Nephron (organoid): ENCODE results near the gene EPB41L3.
A peak's percentile ranks its signal among the peaks of the same experiment; 100 is the strongest.
"Not testable (repeated sequence)": the region's sequence is repeated elsewhere in the genome, so short reads cannot be mapped to it uniquely, and the experiment has no call there.

ENCODE experiments used
- H3K27ac Mint-ChIP-seq, 3 experiments: 2 replicates each; pipeline ENCODE4 v1.8.0; 2020; ENCODE audit warnings: mixed read lengths in 3 of 3, mild to moderate bottlenecking in 2 of 3, moderate library complexity in 1 of 3
- H3K27me3 Mint-ChIP-seq: 2 replicates; pipeline ENCODE4 v1.8.0; 2021; ENCODE audit warnings: low read depth, mild to moderate bottlenecking, moderate library complexity, mixed read lengths
- H3K36me3 Mint-ChIP-seq: 2 replicates; pipeline ENCODE4 v1.8.0; 2020; ENCODE audit warnings: low read depth, mixed read lengths
- H3K4me1 Mint-ChIP-seq: 2 replicates; pipeline ENCODE4 v1.8.0; 2020; ENCODE audit warnings: mixed read lengths
- H3K4me3 Mint-ChIP-seq, 3 experiments: 2 replicates each; pipeline ENCODE4 v1.8.0; 2020; ENCODE audit warnings: mild to moderate bottlenecking in 3 of 3, mixed read lengths in 3 of 3, moderate library complexity in 2 of 3
- H3K9me3 Mint-ChIP-seq: 2 replicates; pipeline ENCODE4 v1.8.0; 2020; ENCODE audit warnings: mixed read lengths
- TF ChIP-seq, protein P1 (sequence below), 3 experiments: fragments of 200-600 bp; sonication (generic); IDR thresholded peaks; one replicate each; pipeline ENCODE4 v1.5.0; 2021; ENCODE audit warnings: antibody characterized with exemption in 3 of 3; ENCODE audit not compliant: unreplicated experiment in 3 of 3

Gene EPB41L3

DNA sequence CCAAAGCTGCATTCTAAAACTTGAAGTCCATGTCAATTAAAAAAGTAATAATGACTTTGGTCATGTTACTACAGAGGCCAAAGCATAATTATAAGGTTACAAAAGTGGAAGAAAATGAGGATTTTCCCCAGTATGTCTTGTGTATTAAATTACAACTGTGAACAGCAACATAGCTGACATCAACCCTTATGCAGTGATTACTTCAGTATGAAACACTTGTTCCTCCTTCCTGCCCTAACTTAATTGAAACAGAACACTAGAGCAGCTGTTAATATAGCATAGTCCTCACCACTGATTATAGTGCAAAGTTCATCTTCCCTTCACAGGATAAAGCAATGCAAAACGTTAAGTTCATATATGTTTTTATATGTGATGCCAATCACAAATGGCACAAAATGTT lies 29.9 kb downstream of the EPB41L3 start:
- no peaks in the 10 kb centered on the region for H3K27me3 Mint-ChIP-seq
- peak overlapping the region in 1 of 3 experiments; percentile 1 for H3K27ac Mint-ChIP-seq
- H3K4me1 Mint-ChIP-seq: peaks cover 84% of the 10 kb centered on the region
- H3K9me3 Mint-ChIP-seq: no peaks in the 10 kb centered on the region
- TF ChIP-seq, protein P1, sequence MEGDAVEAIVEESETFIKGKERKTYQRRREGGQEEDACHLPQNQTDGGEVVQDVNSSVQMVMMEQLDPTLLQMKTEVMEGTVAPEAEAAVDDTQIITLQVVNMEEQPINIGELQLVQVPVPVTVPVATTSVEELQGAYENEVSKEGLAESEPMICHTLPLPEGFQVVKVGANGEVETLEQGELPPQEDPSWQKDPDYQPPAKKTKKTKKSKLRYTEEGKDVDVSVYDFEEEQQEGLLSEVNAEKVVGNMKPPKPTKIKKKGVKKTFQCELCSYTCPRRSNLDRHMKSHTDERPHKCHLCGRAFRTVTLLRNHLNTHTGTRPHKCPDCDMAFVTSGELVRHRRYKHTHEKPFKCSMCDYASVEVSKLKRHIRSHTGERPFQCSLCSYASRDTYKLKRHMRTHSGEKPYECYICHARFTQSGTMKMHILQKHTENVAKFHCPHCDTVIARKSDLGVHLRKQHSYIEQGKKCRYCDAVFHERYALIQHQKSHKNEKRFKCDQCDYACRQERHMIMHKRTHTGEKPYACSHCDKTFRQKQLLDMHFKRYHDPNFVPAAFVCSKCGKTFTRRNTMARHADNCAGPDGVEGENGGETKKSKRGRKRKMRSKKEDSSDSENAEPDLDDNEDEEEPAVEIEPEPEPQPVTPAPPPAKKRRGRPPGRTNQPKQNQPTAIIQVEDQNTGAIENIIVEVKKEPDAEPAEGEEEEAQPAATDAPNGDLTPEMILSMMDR (IDR thresholded peaks at IDR 0.05; ENCODE audit: unreplicated experiment in 3 of 3): no peak
- H3K36me3 Mint-ChIP-seq: no peaks in the 10 kb centered on the region
- H3K4me3 Mint-ChIP-seq: peak overlapping the region in 1 of 3 experiments; percentile 9

DNA sequence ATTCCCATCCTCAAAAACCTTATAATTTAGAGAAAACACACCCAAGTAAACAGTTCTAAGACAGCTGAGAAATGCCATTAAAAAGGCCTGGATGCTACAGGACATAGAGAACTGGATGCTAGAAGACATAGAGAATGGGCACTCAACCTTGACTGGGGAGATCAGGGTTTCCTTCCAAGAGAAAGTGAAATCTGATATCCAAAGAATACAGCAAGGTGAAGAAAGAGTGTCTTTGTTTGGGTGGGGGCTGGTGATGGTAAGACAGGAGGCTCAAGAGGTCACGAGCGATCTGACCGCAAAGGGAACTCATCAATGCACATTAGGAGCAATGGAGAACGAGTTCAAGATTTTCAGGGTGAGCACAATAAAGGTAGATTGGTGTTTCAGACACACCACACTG lies 31.6 kb downstream of the EPB41L3 start:
- Mint-ChIP-seq H3K36me3 (no peaks in the 10 kb centered on the region), H3K4me1 (peaks cover 76% of the 10 kb centered on the region), H3K4me3 (no peak overlapping the region), H3K9me3 (no peaks in the 10 kb centered on the region), H3K27me3 (no peaks in the 10 kb centered on the region), H3K27ac (no peak overlapping the region)
- TF ChIP-seq, protein P1 (IDR thresholded peaks at IDR 0.05; ENCODE audit: unreplicated experiment in 3 of 3): no peak

DNA sequence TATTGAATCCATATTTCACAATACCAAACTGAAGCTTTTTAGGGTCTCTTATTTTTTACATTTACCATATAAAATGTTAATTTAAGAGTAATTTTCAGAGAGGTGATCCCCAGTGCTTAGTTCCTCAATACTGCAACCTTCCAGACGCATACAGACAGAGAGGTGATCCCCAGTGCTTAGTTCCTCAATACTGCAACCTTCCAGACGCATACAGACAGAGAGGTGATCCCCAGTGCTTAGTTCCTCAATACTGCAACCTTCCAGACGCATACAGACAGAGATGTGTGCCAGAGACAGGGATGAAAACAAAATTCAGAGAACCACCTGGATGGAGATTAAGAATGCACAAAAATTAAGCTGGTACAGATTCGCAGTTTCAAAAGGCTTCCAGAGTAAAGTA lies 32.3 kb downstream of the EPB41L3 start:
- not testable (repeated sequence) for H3K27ac Mint-ChIP-seq, H3K27me3 Mint-ChIP-seq, H3K9me3 Mint-ChIP-seq, H3K4me3 Mint-ChIP-seq, H3K36me3 Mint-ChIP-seq
- peaks cover 75% of the 10 kb centered on the region for H3K4me1 Mint-ChIP-seq

DNA sequence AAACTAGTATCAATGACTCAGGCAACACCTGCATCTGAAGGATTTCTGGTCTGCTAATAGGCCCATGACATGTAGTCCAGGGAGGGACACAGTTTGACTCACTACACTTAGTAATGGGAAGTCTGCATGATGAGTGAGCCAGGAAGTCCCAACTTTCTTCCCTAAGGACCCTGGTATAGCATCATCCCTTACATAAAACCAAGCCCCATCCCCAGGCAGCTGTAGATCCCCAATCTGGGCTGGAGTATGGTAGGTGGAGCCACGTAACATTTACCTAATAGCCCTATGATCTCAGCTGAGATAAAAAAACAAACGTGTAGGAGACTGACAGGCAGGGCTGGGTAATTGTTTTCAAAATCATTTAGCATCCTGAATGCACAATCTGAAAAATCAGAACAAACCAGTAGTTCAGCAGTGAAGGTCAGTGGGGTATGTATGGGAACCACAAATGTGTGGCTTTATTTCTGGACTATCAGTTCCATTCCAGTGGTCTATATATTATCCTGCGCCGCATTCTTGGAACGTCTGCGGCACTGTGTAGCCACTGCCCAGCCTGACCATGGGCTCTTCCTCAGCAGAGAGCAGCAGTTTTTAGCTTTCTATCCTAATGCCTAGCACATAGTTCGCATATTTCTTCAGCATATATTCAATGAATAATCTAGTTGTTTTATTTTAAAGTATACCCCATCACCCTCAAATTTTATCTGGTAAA lies 33.5 kb downstream of the EPB41L3 start:
- Mint-ChIP-seq H3K27ac (peak overlapping the region in 2 of 3 experiments; percentile 27 to 36), H3K36me3 (no peaks in the 10 kb centered on the region), H3K27me3 (no peaks in the 10 kb centered on the region)

DNA sequence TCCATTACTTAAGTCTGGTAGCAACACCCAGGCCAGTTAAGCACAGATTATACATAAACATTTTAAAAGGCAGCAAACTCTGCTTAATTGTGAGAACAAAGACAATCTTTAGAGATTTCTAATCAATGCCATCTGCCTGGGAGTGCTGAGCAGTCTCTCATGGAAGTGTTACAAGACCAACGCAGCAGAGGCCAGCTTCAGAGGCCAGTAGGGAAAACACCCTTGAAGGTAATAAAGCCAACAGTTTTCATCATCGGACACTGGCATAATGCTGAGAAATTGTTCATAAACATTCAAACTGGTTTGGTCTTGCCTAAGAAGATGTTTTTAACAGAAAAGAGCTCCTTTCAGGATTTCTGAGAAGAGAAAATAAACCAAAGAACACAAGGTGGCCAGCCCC lies 35.0 kb downstream of the EPB41L3 start:
- peaks cover 65% of the 10 kb centered on the region for H3K4me1 Mint-ChIP-seq
- TF ChIP-seq, protein P1 (IDR thresholded peaks at IDR 0.05; ENCODE audit: unreplicated experiment in 3 of 3): no peak
- H3K9me3 Mint-ChIP-seq: no peaks in the 10 kb centered on the region
- no peaks in the 10 kb centered on the region for H3K27me3 Mint-ChIP-seq
- no peak overlapping the region for H3K4me3 Mint-ChIP-seq
- no peak overlapping the region for H3K27ac Mint-ChIP-seq
- no peaks in the 10 kb centered on the region for H3K36me3 Mint-ChIP-seq

More for the DNA sequence above, 33.5 kb downstream of the EPB41L3 start:
- TF ChIP-seq, protein P1 (IDR thresholded peaks at IDR 0.05; ENCODE audit: unreplicated experiment in 3 of 3): no peak
- Mint-ChIP-seq H3K4me1 (peaks cover 69% of the 10 kb centered on the region), H3K9me3 (no peaks in the 10 kb centered on the region), H3K4me3 (no peak overlapping the region)

DNA sequence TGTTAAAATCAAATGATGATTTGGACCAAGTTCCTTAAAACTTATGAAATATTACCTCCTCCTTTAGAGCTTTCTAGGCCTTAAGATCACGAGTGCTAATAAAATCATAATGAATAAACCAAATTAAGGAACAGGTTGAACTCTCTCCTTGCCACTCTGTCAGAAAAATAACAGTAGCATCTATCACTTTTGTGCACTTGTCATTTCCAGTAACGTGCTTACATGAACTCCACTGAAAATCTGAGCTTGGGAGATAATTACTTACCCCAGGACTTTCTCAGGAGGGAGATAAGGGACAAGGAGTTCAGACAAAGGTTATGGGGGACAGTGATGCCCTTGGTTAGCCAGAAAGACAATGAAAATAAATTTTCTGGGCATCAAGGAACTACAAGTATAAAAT lies 36.0 kb downstream of the EPB41L3 start:
- H3K4me1 Mint-ChIP-seq: peaks cover 54% of the 10 kb centered on the region
- TF ChIP-seq, protein P1 (IDR thresholded peaks at IDR 0.05; ENCODE audit: unreplicated experiment in 3 of 3): no peak
- H3K36me3 Mint-ChIP-seq: no peaks in the 10 kb centered on the region
- H3K9me3 Mint-ChIP-seq: no peaks in the 10 kb centered on the region
- no peaks in the 10 kb centered on the region for H3K27me3 Mint-ChIP-seq
- H3K27ac Mint-ChIP-seq: no peak overlapping the region
- no peak overlapping the region for H3K4me3 Mint-ChIP-seq
